H9 (cell line): ENCODE data around the gene GRIFIN. TPM values are rescaled to one million over a fixed set of nuclear protein-coding genes. Genes with fewer than 3 reads are reported as not detected.

Source experiments
- DNase-seq: peaks from one replicate; pipeline ENCODE4 v3.0.0-alpha.2; 2017
- H2AFZ ChIP-seq: one replicate; pipeline ENCODE4 v1.6.1; 2013; ENCODE audit warnings: mild to moderate bottlenecking, low read length, control low read depth, moderate library complexity
- H2AK5ac ChIP-seq: 2 replicates; pipeline ENCODE4 v1.6.1; 2013; ENCODE audit warnings: low read length, control low read depth, mixed read lengths; ENCODE audit not compliant: insufficient read length
- H2BK120ac ChIP-seq: one replicate; pipeline ENCODE4 v1.6.1; 2013; ENCODE audit warnings: low read depth, mild to moderate bottlenecking, low read length, control low read depth, inconsistent platforms; ENCODE audit not compliant: poor library complexity, severe bottlenecking
- H2BK12ac ChIP-seq: 2 replicates; pipeline ENCODE4 v1.6.1; 2013; ENCODE audit warnings: low read length, control low read depth, mixed read lengths, low read depth; ENCODE audit not compliant: insufficient read length
- H2BK15ac ChIP-seq: 2 replicates; pipeline ENCODE4 v1.6.1; 2013; ENCODE audit warnings: low read depth, low read length, control low read depth
- H2BK20ac ChIP-seq: one replicate; pipeline ENCODE4 v1.6.1; 2013; ENCODE audit warnings: low read depth, mild to moderate bottlenecking, low read length, control low read depth, inconsistent platforms; ENCODE audit not compliant: poor library complexity, severe bottlenecking
- H2BK5ac ChIP-seq: 2 replicates; pipeline ENCODE4 v1.6.1; 2013; ENCODE audit warnings: low read length, control low read depth, mixed read lengths; ENCODE audit not compliant: insufficient read length
- H3K14ac ChIP-seq: 2 replicates; pipeline ENCODE4 v1.6.1; 2013; ENCODE audit warnings: low read length, control low read depth; ENCODE audit not compliant: insufficient read depth
- H3K18ac ChIP-seq: 2 replicates; pipeline ENCODE4 v1.6.1; 2013; ENCODE audit warnings: low read depth, mild to moderate bottlenecking, mixed read lengths, low read length, control low read depth; ENCODE audit not compliant: insufficient read length
- H3K23ac ChIP-seq: 2 replicates; pipeline ENCODE4 v1.6.1; 2013; ENCODE audit warnings: low read length, control low read depth, mixed read lengths, low read depth; ENCODE audit not compliant: insufficient read length
- H3K23me2 ChIP-seq: 2 replicates; pipeline ENCODE4 v1.6.1; 2013; ENCODE audit warnings: low read depth, mild to moderate bottlenecking, mixed read lengths, low read length, control low read depth; ENCODE audit not compliant: insufficient read length, poor library complexity, severe bottlenecking
- H3K27ac ChIP-seq: 2 replicates; pipeline ENCODE4 v1.5.1; 2013; ENCODE audit warnings: low read length, control low read depth, mixed read lengths, low read depth; ENCODE audit not compliant: insufficient read length
- H3K27me3 ChIP-seq: 2 replicates; pipeline ENCODE4 v1.6.1; 2013; ENCODE audit warnings: low read length, control low read depth, inconsistent platforms; ENCODE audit not compliant: insufficient read depth
- H3K4ac ChIP-seq: 2 replicates; pipeline ENCODE4 v1.6.1; 2013; ENCODE audit warnings: low read depth, mild to moderate bottlenecking, control low read depth, inconsistent platforms, low read length, moderate library complexity
- H3K4me1 ChIP-seq: 2 replicates; pipeline ENCODE4 v1.6.1; 2013; ENCODE audit warnings: low read length, control low read depth, inconsistent platforms; ENCODE audit not compliant: insufficient read depth
- H3K4me2 ChIP-seq: 2 replicates; pipeline ENCODE4 v1.6.1; 2013; ENCODE audit warnings: low read length, control low read depth, mixed read lengths; ENCODE audit not compliant: insufficient read length, insufficient read depth
- H3K56ac ChIP-seq: 2 replicates; pipeline ENCODE4 v1.6.1; 2013; ENCODE audit warnings: low read depth, mild to moderate bottlenecking, mixed read lengths, low read length, control low read depth; ENCODE audit not compliant: insufficient read length
- H3K79me1 ChIP-seq: 2 replicates; pipeline ENCODE4 v1.6.1; 2013; ENCODE audit warnings: low read depth, mild to moderate bottlenecking, moderate library complexity, low read length, control low read depth, inconsistent platforms; ENCODE audit not compliant: insufficient read depth, poor library complexity, severe bottlenecking
- H3K79me2 ChIP-seq: 2 replicates; pipeline ENCODE4 v1.6.1; 2013; ENCODE audit warnings: low read length, control low read depth, inconsistent platforms; ENCODE audit not compliant: insufficient read depth
- H3K9ac ChIP-seq: 2 replicates; pipeline ENCODE4 v1.6.1; 2013; ENCODE audit warnings: low read length, control low read depth, mixed read lengths; ENCODE audit not compliant: insufficient read length; ENCODE audit errors: extremely low read depth
- H3K9me3 ChIP-seq: one replicate; pipeline ENCODE4 v1.6.1; 2013; ENCODE audit warnings: low read depth, low read length, inconsistent platforms; ENCODE audit not compliant: control insufficient read depth
- H3T11ph ChIP-seq: one replicate; pipeline ENCODE4 v1.6.1; 2013; ENCODE audit warnings: mild to moderate bottlenecking, low read length, control low read depth, inconsistent platforms
- H4K20me1 ChIP-seq: one replicate; pipeline ENCODE4 v1.6.1; 2013; ENCODE audit not compliant: control insufficient read depth, insufficient read length, insufficient read depth
- H4K5ac ChIP-seq: 2 replicates; pipeline ENCODE4 v1.6.1; 2013; ENCODE audit warnings: low read depth, mild to moderate bottlenecking, mixed read lengths, low read length, control low read depth; ENCODE audit not compliant: insufficient read length
- H4K8ac ChIP-seq: replicated peaks from 2 replicates; pipeline ENCODE4 v1.6.1; 2013; ENCODE audit warnings: low read length, control low read depth, mixed read lengths, low read depth; ENCODE audit not compliant: insufficient read length
- H4K91ac ChIP-seq: 2 replicates; pipeline ENCODE4 v1.6.1; 2013; ENCODE audit warnings: low read depth, mild to moderate bottlenecking, moderate library complexity, mixed read lengths, low read length, control low read depth; ENCODE audit not compliant: insufficient read length
- H3K27ac Mint-ChIP-seq, 3 experiments: 2 replicates in 2 of 3; 3 replicates in 1 of 3; pipeline ENCODE4 v1.8.0; 2020 to 2021; ENCODE audit warnings: mixed read lengths in 3 of 3, mild to moderate bottlenecking in 1 of 3, moderate library complexity in 1 of 3
- H3K27me3 Mint-ChIP-seq: 2 replicates; pipeline ENCODE4 v1.8.0; 2021; ENCODE audit warnings: low read depth, mild to moderate bottlenecking, moderate library complexity, mixed read lengths
- H3K36me3 Mint-ChIP-seq, 3 experiments: 2 replicates in 2 of 3; 3 replicates in 1 of 3; pipeline ENCODE4 v1.8.0; 2020 to 2021; ENCODE audit warnings: low read depth in 3 of 3, mixed read lengths in 3 of 3; ENCODE audit not compliant: insufficient read depth in 1 of 3
- H3K4me1 Mint-ChIP-seq, 2 experiments: 2 replicates each; pipeline ENCODE4 v1.8.0; 2020; ENCODE audit warnings: mixed read lengths in 2 of 2
- H3K4me3 Mint-ChIP-seq, 2 experiments: 2 replicates in 1 of 2; 3 replicates in 1 of 2; pipeline ENCODE4 v1.8.0; 2020 to 2021; ENCODE audit warnings: mild to moderate bottlenecking in 2 of 2, mixed read lengths in 2 of 2, moderate library complexity in 1 of 2
- H3K9me3 Mint-ChIP-seq, 2 experiments: 2 replicates in 1 of 2; 3 replicates in 1 of 2; pipeline ENCODE4 v1.8.0; 2020; ENCODE audit warnings: mild to moderate bottlenecking in 2 of 2, mixed read lengths in 2 of 2, moderate library complexity in 1 of 2
- WGBS: extraction: QIAGEN DNeasy Blood & Tissue Kit; methylation state at CpG from one replicate; pipeline ENCODE4 v1.1.7; 2013; ENCODE audit warnings: missing lambda C conversion rate, low lambda C conversion rate, mixed read lengths; ENCODE audit not compliant: insufficient read length; ENCODE audit errors: extremely low coverage; 5-methylcytosine and 5-hydroxymethylcytosine counted together
- total RNA-seq: library from RNA; stranded (reverse); gene quantifications from 2 replicates; pipeline ENCODE4 v1.2.1, GENCODE V29; 2021
- TF ChIP-seq, protein P1 (sequence below): fragments of 200-600 bp; sonication (generic); conservative IDR thresholded peaks from 3 replicates; pipeline ENCODE4 v1.8.0; 2021; ENCODE audit warnings: antibody characterized with exemption, mild to moderate bottlenecking

Gene GRIFIN
- total RNA-seq, 1 experiment from 2014 or later: not detected

DNA sequence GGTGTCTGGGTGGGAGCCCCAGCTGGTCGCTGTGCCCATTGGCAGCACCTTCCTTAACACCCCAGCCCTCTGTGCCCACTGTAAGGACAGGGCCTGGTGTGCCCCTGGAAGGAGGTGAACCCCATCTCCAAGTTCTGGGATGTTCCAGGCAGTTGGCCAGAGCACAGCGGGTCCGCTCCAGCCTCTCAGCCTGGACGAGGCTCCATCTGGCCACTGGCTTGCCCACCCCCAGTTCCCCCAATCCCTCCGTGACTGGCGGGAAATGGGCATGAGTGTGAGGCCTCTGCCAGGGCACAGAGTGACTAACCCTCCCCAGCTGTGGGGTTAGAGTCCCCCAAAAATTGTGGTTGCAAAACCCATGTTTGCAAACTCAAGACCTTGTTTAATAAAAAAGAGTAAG, 15.6 kb downstream of the GRIFIN start:
- Histone ChIP-seq H3K4me1 (peaks cover 2% of the 10 kb centered on the region), H2BK12ac (no peak overlapping the region), H3K23me2 (no peaks in the 10 kb centered on the region), H2BK120ac (no peak overlapping the region), H3K4me2 (no peak overlapping the region), H2BK5ac (no peak overlapping the region), H2AK5ac (no peak overlapping the region), H3T11ph (no peak overlapping the region), H2BK15ac (no peak overlapping the region), H3K27me3 (no peaks in the 10 kb centered on the region), H4K8ac (no peak overlapping the region), H2AFZ (no peak overlapping the region), H3K56ac (no peak overlapping the region), H4K5ac (no peak overlapping the region), H2BK20ac (no peak overlapping the region), H3K23ac (no peak overlapping the region), H4K20me1 (no peaks in the 10 kb centered on the region), H4K91ac (no peak overlapping the region), H3K79me1 (no peaks in the 10 kb centered on the region), H3K4ac (no peak overlapping the region), H3K9me3 (no peaks in the 10 kb centered on the region), H3K9ac (no peak overlapping the region), H3K18ac (no peak overlapping the region), H3K27ac (no peak overlapping the region), H3K79me2 (no peaks in the 10 kb centered on the region), H3K14ac (no peak overlapping the region)
- WGBS: no CpG with 5 or more reads among the region's 6 CpGs
- no peak for DNase-seq
- H3K9me3 Mint-ChIP-seq: peaks cover 8 to 9% of the 10 kb centered on the region in 2 experiments; a peak in 4 of 5 replicates
- H3K4me1 Mint-ChIP-seq: peaks cover 5 to 7% of the 10 kb centered on the region in 2 experiments
- no peaks in the 10 kb centered on the region; the same call in 1 of the 2 replicates for H3K27me3 Mint-ChIP-seq
- H3K27ac Mint-ChIP-seq: no peak overlapping the region
- H3K4me3 Mint-ChIP-seq: no peak overlapping the region
- TF ChIP-seq, protein P1, sequence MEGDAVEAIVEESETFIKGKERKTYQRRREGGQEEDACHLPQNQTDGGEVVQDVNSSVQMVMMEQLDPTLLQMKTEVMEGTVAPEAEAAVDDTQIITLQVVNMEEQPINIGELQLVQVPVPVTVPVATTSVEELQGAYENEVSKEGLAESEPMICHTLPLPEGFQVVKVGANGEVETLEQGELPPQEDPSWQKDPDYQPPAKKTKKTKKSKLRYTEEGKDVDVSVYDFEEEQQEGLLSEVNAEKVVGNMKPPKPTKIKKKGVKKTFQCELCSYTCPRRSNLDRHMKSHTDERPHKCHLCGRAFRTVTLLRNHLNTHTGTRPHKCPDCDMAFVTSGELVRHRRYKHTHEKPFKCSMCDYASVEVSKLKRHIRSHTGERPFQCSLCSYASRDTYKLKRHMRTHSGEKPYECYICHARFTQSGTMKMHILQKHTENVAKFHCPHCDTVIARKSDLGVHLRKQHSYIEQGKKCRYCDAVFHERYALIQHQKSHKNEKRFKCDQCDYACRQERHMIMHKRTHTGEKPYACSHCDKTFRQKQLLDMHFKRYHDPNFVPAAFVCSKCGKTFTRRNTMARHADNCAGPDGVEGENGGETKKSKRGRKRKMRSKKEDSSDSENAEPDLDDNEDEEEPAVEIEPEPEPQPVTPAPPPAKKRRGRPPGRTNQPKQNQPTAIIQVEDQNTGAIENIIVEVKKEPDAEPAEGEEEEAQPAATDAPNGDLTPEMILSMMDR: no peak
- H3K36me3 Mint-ChIP-seq: peaks cover 0 to 7% (median 0%) of the 10 kb centered on the region in 3 experiments; a peak in 2 of 7 replicates
